Measurements from ENCODE around the gene DOP1A. TPM values are rescaled to one million over a fixed set of nuclear protein-coding genes. Genes with fewer than 3 reads are reported as not detected.
"Not testable (repeated sequence)": the region's sequence is repeated elsewhere in the genome, so short reads cannot be mapped to it uniquely, and the experiment has no call there.

Gene DOP1A
- total RNA-seq, 1 experiment from 2014 or later, result 2.6 TPM

DNA sequence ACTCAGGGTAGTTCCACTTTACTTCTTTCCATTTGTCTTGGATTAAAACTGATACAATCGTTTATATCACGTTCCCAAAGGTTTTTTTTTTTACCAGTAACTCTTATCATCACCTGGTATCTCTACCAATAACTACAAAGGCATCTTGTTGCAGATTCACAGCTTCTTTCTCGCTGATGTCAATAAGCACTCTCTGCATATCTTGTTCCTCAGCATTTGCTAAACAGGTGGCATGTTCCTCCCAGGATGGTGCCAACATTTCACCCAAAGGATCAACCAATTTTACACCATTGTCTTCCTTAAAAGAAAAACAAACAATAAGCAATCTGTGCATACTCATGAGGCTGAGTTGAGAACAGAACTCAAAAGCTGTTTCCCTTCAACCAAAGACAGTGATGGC is 121.0 kb downstream of the DOP1A start:
- in situ Hi-C loops (cut with HindIII; ENCODE audit: low pct_unique_long_range_greater_than_20kb, low sequenced_read_pairs), result no loop called here
- no peak for DNase-seq (ENCODE audit: low read depth)

GRCh38 chr6:83190626-83191025 is 123.2 kb downstream of the DOP1A start:
- DNase-seq (ENCODE audit: low read depth), result no peak
- in situ Hi-C loops (cut with HindIII; ENCODE audit: low pct_unique_long_range_greater_than_20kb, low sequenced_read_pairs), result no loop called here

DNA sequence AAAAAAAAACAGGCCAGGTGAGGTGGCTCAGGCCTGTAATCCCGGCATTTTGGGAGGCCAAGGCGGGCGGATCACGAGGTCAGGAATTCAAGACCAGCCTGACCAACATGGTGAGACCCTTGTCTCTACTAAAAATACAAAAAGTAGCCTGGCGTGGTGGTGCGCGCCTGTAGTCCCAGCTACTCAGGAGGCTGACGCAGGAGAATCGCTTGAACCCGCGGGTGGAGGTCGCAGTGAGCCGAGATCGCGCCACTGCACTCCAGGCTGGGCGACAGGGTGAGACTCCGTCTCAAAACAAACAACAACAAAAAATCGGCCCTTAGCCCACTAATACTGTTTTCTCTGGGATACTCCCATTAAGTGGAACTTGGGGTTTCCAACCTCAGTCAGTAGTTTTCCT is 124.5 kb downstream of the DOP1A start:
- DNase-seq (ENCODE audit: low read depth); in situ Hi-C loops (cut with HindIII; ENCODE audit: low pct_unique_long_range_greater_than_20kb, low sequenced_read_pairs): not testable (repeated sequence)

DNA sequence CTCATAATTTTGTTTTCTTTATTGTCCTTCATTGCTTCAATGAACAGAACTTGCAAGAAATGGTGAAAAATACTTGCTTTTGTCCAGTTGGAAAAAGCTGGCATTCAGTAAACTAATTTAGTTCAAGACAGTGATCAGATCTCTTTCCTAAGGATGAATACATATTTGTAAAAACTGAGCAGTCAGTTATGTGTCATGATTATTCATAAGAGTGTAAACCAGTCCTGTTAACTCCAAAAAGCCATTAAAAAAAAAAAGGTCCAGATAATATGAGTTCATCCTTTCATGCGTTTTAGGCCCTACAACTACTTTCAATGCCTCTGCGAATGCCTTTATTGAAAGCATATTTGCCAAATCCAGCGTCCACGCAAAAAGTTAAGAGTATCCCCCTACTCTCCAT is 125.0 kb downstream of the DOP1A start:
- in situ Hi-C loops (cut with HindIII; ENCODE audit: low pct_unique_long_range_greater_than_20kb, low sequenced_read_pairs), result no loop called here
- DNase-seq (ENCODE audit: low read depth), result no peak

DNA sequence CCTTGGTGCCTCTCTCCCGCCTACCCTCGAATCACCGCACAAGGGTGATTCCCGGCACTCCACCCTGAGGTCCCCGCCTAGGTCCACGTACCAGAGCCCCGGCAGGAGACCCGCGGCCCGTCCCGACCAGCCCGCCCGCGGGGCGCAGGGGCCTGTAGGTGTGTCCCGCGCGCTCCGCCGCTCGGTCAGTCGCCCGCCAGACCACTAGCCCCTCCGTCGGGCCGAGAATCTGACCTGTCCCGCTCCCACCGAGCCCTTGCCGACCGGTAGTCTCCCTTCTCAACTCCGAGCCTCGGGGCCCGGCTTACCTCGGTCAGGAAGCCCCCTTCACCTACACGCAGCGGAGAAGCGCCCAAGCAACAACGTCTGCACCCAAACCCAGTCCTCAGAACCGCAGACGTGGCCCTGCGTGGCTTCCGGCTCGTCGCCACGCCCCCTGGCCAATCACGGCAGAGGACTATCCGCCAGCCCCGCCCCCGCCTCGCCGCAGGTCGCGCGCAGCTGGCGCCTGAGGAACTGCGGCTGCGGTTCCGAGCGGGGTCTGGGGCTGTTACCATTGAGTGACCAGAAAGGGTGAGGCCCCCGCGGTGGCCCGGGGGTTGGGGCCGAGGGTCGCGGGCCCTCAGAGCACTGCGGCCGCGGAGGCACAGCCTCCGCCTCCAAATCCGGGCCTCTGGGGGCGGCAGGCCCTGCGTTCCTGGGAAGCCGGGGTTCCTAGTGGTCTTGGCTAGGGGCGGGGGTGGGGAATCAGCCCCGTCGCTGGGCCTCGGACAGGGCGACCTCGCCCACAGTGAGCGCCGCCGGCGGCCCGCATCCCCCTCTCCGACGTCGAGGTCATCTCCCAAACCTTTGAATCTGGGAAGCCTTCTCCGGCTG is 125.6 kb downstream of the DOP1A start, which contains the start of the genes PGM3 and RWDD2A:
PGM3 (minus strand) TSS at position 395 of the 876 bp plus-strand sequence. CDS start 2,253 bp downstream, outside the sequence.
RWDD2A (plus strand) TSS at position 487 of the 876 bp plus-strand sequence. CDS start 1,095 bp downstream, outside the sequence.
- DNase-seq (ENCODE audit: low read depth), result peak; percentile 83
- in situ Hi-C loops (cut with HindIII; ENCODE audit: low pct_unique_long_range_greater_than_20kb, low sequenced_read_pairs), result no loop called here

DNA sequence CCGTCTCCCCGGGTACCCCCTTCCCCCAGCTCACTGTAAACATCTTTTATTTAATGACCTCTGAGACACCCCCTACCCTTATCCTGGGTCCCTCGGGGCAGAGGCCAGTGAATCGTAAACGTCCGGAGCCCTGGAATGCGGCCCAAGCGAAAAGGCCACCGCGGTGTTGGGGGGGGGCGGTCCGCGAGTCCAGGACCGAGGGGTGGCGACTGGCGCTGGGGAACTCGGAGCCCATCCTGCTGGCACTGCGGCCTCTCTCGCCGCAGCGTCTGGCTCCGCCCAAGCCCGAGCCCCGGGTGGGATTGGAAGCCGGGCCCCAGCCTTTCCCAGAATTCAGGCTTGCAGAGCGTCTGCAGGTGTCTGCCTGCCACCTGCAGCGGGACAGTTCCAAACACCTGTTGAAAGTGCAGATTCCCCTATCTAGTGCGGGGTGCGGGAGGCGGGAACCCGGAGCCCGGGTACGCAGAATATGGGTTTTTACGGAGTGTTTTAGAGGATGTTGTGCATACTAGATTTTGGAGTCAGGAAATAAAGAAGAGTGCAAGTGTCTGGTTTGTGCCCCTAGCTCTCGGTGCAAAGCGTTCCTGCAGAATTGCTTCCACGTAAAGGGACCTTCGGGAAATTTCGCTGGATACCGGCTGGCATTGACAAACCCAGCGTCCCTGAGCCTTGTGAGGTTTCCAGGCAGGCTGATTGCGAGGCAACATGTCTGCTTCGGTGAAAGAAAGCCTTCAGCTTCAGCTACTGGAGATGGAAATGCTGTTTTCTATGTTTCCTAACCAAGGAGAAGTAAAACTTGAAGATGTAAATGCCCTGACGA is 126.5 kb downstream of the DOP1A start:
- peak; percentile 34 for DNase-seq (ENCODE audit: low read depth)
- in situ Hi-C loops (cut with HindIII; ENCODE audit: low pct_unique_long_range_greater_than_20kb, low sequenced_read_pairs), result no loop called here

DNA sequence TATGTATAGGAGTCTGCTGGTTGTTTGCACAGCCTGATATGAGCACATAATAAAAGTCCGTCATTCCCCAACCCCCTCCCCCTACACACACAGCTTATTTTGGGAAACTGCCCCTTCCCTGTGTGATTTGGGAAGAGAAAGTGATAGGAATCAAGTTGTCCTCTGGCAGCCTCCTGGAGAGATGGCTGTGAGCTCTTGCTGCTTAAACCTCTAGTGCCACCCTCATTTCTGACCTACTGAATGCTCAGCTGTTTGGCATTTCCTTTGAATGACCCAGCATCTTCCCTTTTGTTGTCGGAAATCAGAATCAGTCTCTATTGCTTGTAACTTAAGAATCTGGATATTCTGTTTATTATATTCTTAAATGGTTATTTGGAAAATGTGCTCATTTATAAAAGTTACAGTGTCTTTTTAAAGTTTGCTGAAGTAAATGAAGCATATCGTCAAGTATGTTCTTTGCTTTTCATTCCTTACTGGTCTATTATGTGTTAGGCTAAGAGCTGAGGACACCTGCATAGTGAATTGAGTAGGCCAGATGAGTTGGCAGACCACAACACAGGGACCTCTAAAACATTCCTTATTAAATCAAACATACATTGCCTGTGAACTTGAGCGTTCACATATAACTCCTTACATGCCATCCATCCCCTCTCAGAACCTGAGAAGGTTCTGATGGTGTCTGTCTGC is 131.2 kb downstream of the DOP1A start:
- in situ Hi-C loops (cut with HindIII; ENCODE audit: low pct_unique_long_range_greater_than_20kb, low sequenced_read_pairs), result no loop called here
- DNase-seq (ENCODE audit: low read depth), result no peak

GRCh38 chr6:83199173-83199862 is 131.8 kb downstream of the DOP1A start:
- in situ Hi-C loops (cut with HindIII; ENCODE audit: low pct_unique_long_range_greater_than_20kb, low sequenced_read_pairs), result no loop called here
- DNase-seq (ENCODE audit: low read depth), result peak; percentile 8

- DNase-seq (ENCODE audit: low read depth), result peak; percentile 62
- in situ Hi-C loops (cut with HindIII; ENCODE audit: low pct_unique_long_range_greater_than_20kb, low sequenced_read_pairs), result no loop called here
Measured at GRCh38 chr6:83199863-83200225, 132.4 kb downstream of the DOP1A start.

DNA sequence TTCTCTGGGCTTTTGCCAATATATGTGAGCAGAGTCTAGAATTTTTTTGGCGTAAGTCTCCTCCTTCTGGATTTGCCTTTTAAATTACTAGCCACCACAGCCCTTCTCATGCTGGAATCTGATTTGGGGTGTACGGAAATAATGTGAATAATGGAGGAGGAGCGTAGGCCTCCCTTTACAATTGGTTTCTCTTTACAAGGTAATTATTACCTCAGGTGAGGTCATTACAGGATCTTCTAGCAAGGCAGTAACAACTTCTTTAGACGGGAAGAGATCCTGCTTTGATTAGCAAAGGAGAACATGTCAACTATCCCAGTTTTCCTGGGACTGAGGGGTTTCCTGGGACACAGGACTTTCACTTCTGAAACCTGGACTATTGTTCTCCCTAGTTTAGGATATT is 134.6 kb downstream of the DOP1A start:
- in situ Hi-C loops (cut with HindIII; ENCODE audit: low pct_unique_long_range_greater_than_20kb, low sequenced_read_pairs), result no loop called here

GRCh38 chr6:83215131-83216047 is 147.9 kb downstream of the DOP1A start:
- peak; percentile 34 for DNase-seq (ENCODE audit: low read depth)
- in situ Hi-C loops (cut with HindIII; ENCODE audit: low pct_unique_long_range_greater_than_20kb, low sequenced_read_pairs), result no loop called here

More for the DNA sequence above, 134.6 kb downstream of the DOP1A start:
- no peak for DNase-seq (ENCODE audit: low read depth)

DNA sequence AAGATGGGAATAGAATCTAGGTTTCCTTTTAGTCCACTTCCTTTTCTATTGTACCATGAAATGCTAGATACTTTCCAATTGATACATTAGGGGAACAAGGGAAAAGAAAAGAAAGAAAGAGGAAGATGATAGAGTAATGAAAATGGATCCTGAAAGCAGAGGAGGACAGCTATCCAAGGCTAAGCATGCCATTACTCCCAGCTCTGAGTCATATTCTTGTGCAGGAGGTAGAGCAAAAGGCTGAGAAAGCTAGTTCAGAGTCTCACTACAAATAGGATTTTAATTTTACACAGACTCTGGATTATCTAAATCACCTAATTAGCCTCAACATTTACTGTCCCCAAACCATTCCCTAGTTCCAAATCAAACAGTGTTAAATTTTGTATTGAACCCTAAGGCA is 149.3 kb downstream of the DOP1A start:
- in situ Hi-C loops (cut with HindIII; ENCODE audit: low pct_unique_long_range_greater_than_20kb, low sequenced_read_pairs), result no loop called here
- no peak for DNase-seq (ENCODE audit: low read depth)

Other genes starting within 250 kb of the DOP1A start
- 2.9 and 4.6 TPM in 2 replicates for gene UBE3D, start 1.8 kb upstream of the DOP1A start, total RNA-seq (2014; rRNA removed; shearing (Covaris generic); ENCODE audit: low replicate concordance)
- gene PGM3, start 125.6 kb downstream of the DOP1A start, total RNA-seq (2014; rRNA removed; shearing (Covaris generic); ENCODE audit: low replicate concordance), result 49.0 and 64.9 TPM in 2 replicates
- 3.0 and 8.0 TPM in 2 replicates for gene RWDD2A, start 125.7 kb downstream of the DOP1A start, total RNA-seq (2014; rRNA removed; shearing (Covaris generic); ENCODE audit: low replicate concordance)

All from Caki2 (cell line).